H1 (cell line): ENCODE measurements around the gene BAAT. TPM values are rescaled to one million over a fixed set of nuclear protein-coding genes. Genes with fewer than 3 reads are reported as not detected.

Experiments used
- CTCF ChIA-PET: fragments of 300-600 bp; sonication (Branson Sonifier 250); formaldehyde crosslinking; loops from one replicate; lab custom pipeline; 2021; ENCODE audit not compliant: partially characterized antibody; lab: Charles Lee
- POLR2A ChIA-PET: fragments of 300-600 bp; sonication (Branson Sonifier 250); formaldehyde crosslinking; loops from one replicate; lab custom pipeline; 2021; ENCODE audit warnings: inconsistent platforms; ENCODE audit not compliant: partially characterized antibody; lab: Charles Lee
- DNase-seq, 2 experiments: peaks; one replicate each; pipeline versions ENCODE4 v3.0.0 to v3.0.0-alpha.2; 2010 to 2022; ENCODE audit warnings: low spot score in 2 of 2, low read depth in 1 of 2, mixed read lengths in 1 of 2
- FAIRE-seq: peaks from 2 replicates; lab custom pipeline; 2011; peaks lifted over from hg19 to GRCh38; lab: Jason Lieb, UNC
- H2AFZ ChIP-seq: 2 replicates; pipeline ENCODE4 v1.8.1; 2012; ENCODE audit warnings: low read length, inconsistent platforms
- H2AK5ac ChIP-seq: 2 replicates; pipeline ENCODE4 v1.6.1; 2013; ENCODE audit warnings: low read depth, low read length
- H2BK120ac ChIP-seq: replicated peaks from 2 replicates; pipeline ENCODE3; 2013; ENCODE audit warnings: low read depth, low read length, inconsistent platforms
- H2BK12ac ChIP-seq: 2 replicates; pipeline ENCODE4 v1.6.1; 2013; ENCODE audit warnings: low read depth, low read length
- H2BK15ac ChIP-seq: 2 replicates; pipeline ENCODE4 v1.6.1; 2013; ENCODE audit warnings: low read length
- H2BK20ac ChIP-seq: 2 replicates; pipeline ENCODE4 v1.6.1; 2013; ENCODE audit warnings: low read length
- H2BK5ac ChIP-seq: 2 replicates; pipeline ENCODE4 v1.6.1; 2013; ENCODE audit warnings: low read depth, low read length
- H3K14ac ChIP-seq: 2 replicates; pipeline ENCODE4 v1.6.1; 2013; ENCODE audit warnings: inconsistent platforms; ENCODE audit not compliant: insufficient read length
- H3K18ac ChIP-seq: 2 replicates; pipeline ENCODE4 v1.6.1; 2013; ENCODE audit warnings: low read length; ENCODE audit errors: extremely low read depth
- H3K23ac ChIP-seq: 2 replicates; pipeline ENCODE4 v1.6.1; 2013; ENCODE audit warnings: inconsistent platforms; ENCODE audit not compliant: insufficient read length
- H3K23me2 ChIP-seq: 2 replicates; pipeline ENCODE4 v1.6.1; 2013; ENCODE audit warnings: low read depth, low read length
- H3K27ac ChIP-seq: 2 replicates; pipeline ENCODE4 v1.6.1; 2011; ENCODE audit warnings: low read depth, low read length, inconsistent platforms
- H3K27me3 ChIP-seq, 4 experiments: replicated peaks in 1 of 4; 1 replicate in 1 of 4; 2 replicates in 3 of 4; pipeline versions ENCODE4 v1.6.1 to v1.8.1; 2011 to 2013; ENCODE audit warnings: low read length in 3 of 4, mild to moderate bottlenecking in 3 of 4, inconsistent platforms in 2 of 4, mixed read lengths in 2 of 4, moderate library complexity in 1 of 4; ENCODE audit not compliant: control insufficient read depth in 3 of 4, insufficient read depth in 3 of 4; ENCODE audit errors: extremely low read depth in 1 of 4
- H3K36me3 ChIP-seq, 4 experiments: 2 replicates each; pipeline versions ENCODE4 v1.6.1 to v1.8.1; 2011 to 2013; ENCODE audit warnings: mild to moderate bottlenecking in 4 of 4, low read length in 3 of 4, moderate library complexity in 2 of 4, control low read depth in 1 of 4, inconsistent platforms in 1 of 4; ENCODE audit not compliant: insufficient read depth in 4 of 4, control insufficient read depth in 2 of 4
- H3K4ac ChIP-seq: replicated peaks from 2 replicates; pipeline ENCODE3; 2013; ENCODE audit warnings: low read length, low read depth, mixed read lengths, inconsistent platforms; ENCODE audit not compliant: insufficient read length
- H3K4me1 ChIP-seq, 4 experiments: replicated peaks in 1 of 4; 1 replicate in 1 of 4; 2 replicates in 3 of 4; pipeline versions ENCODE4 v1.6.1 to v1.8.1; 2011 to 2013; ENCODE audit warnings: low read length in 3 of 4, inconsistent platforms in 2 of 4, mixed read lengths in 1 of 4; ENCODE audit not compliant: insufficient read depth in 4 of 4, control insufficient read depth in 3 of 4
- H3K4me2 ChIP-seq, 2 experiments: 2 replicates each; pipeline versions ENCODE4 v1.6.1 to v1.8.1; 2011 to 2013; ENCODE audit warnings: low read depth in 2 of 2, low read length in 2 of 2, control low read depth in 1 of 2, inconsistent platforms in 1 of 2, mild to moderate bottlenecking in 1 of 2; ENCODE audit not compliant: insufficient read depth in 1 of 2
- H3K4me3 ChIP-seq, 4 experiments: fragments of 200-600, 300-600 bp in 1 of 4; sonication (generic), shearing (Covaris generic), sonication (Bioruptor Twin) in 1 of 4; 2 replicates each; pipeline versions ENCODE4 v1.5.1 to v1.8.1; 2011 to 2016; ENCODE audit warnings: low read length in 4 of 4, low read depth in 3 of 4, control low read depth in 2 of 4, inconsistent platforms in 2 of 4, mild to moderate bottlenecking in 2 of 4, mixed read lengths in 1 of 4, moderate library complexity in 1 of 4; ENCODE audit not compliant: insufficient read depth in 2 of 4; ENCODE audit errors: extremely low read depth in 1 of 4
- H3K56ac ChIP-seq: replicated peaks from 2 replicates; pipeline ENCODE3; 2013; ENCODE audit warnings: low read depth, mild to moderate bottlenecking, mixed read lengths, low read length, inconsistent platforms; ENCODE audit not compliant: insufficient read length
- H3K79me1 ChIP-seq: 2 replicates; pipeline ENCODE4 v1.6.1; 2013; ENCODE audit warnings: low read depth, low read length, control low read depth
- H3K79me2 ChIP-seq, 2 experiments: 2 replicates each; pipeline versions ENCODE4 v1.6.1 to v1.8.1; 2012 to 2013; ENCODE audit warnings: low read length in 2 of 2, mild to moderate bottlenecking in 2 of 2, inconsistent platforms in 1 of 2; ENCODE audit not compliant: insufficient read depth in 2 of 2, control insufficient read depth in 1 of 2
- H3K9ac ChIP-seq, 4 experiments: replicated peaks in 1 of 4; 1 replicate in 1 of 4; 2 replicates in 3 of 4; pipeline versions ENCODE4 v1.6.1 to v1.8.1; 2011 to 2013; ENCODE audit warnings: low read depth in 3 of 4, low read length in 3 of 4, control low read depth in 2 of 4, mild to moderate bottlenecking in 2 of 4, moderate library complexity in 2 of 4, inconsistent platforms in 1 of 4; ENCODE audit errors: extremely low read depth in 1 of 4
- H3K9me3 ChIP-seq, 2 experiments: 2 replicates each; pipeline versions ENCODE4 v1.6.1 to v1.8.1; 2012 to 2013; ENCODE audit warnings: mild to moderate bottlenecking in 2 of 2, moderate library complexity in 2 of 2, control low read depth in 1 of 2, inconsistent platforms in 1 of 2, low read depth in 1 of 2, low read length in 1 of 2, mixed read lengths in 1 of 2; ENCODE audit not compliant: insufficient read depth in 2 of 2
- H4K20me1 ChIP-seq, 2 experiments: replicated peaks in 1 of 2; 2 replicates each; pipeline versions ENCODE3 to v1.8.1; 2011 to 2013; ENCODE audit warnings: inconsistent platforms in 2 of 2, low read length in 2 of 2, mild to moderate bottlenecking in 1 of 2; ENCODE audit not compliant: insufficient read depth in 2 of 2, control insufficient read depth in 1 of 2
- H4K5ac ChIP-seq: 2 replicates; pipeline ENCODE4 v1.6.1; 2013; ENCODE audit warnings: low read length, low read depth, mixed read lengths, inconsistent platforms; ENCODE audit not compliant: insufficient read length
- H4K8ac ChIP-seq: 2 replicates; pipeline ENCODE4 v1.8.0; 2013; ENCODE audit warnings: mild to moderate bottlenecking, moderate library complexity, low read length, inconsistent platforms; ENCODE audit not compliant: insufficient read depth; ENCODE audit errors: extremely low read depth
- H4K91ac ChIP-seq: replicated peaks from 2 replicates; pipeline ENCODE3; 2013; ENCODE audit warnings: low read length, mixed read lengths, inconsistent platforms; ENCODE audit not compliant: insufficient read length
- BCL11A ChIP-seq, 2 experiments: IDR thresholded peaks; one replicate each; pipeline ENCODE4 v1.6.1; 2011; ENCODE audit warnings: low read depth in 2 of 2, low read length in 2 of 2, mild to moderate bottlenecking in 2 of 2
- BRCA1 ChIP-seq: IDR thresholded peaks from 2 replicates; pipeline ENCODE4 v1.6.1; 2012; ENCODE audit warnings: low read depth, low read length, improper control_type of control experiment
- PHF8 ChIP-seq: fragments of 200-600 bp; sonication (generic); conservative IDR thresholded peaks from 2 replicates; pipeline ENCODE4 v1.7.1; 2012; ENCODE audit warnings: low read depth, mild to moderate bottlenecking, inconsistent platforms, low read length, moderate library complexity
- WGBS, 2 experiments: shearing (Covaris generic) in 1 of 2; methylation state at CpG; one replicate each; pipeline versions ENCODE4 v1.1.6 to v1.1.7; 2013 to 2015; ENCODE audit warnings: low lambda C conversion rate in 2 of 2, mixed read lengths in 2 of 2, inconsistent platforms in 1 of 2, low coverage in 1 of 2, missing lambda C conversion rate in 1 of 2; ENCODE audit not compliant: insufficient replicate concordance in 2 of 2, insufficient coverage in 1 of 2, insufficient read length in 1 of 2; ENCODE audit errors: extremely low coverage in 1 of 2, missing lambda C conversion rate in 1 of 2; 5-methylcytosine and 5-hydroxymethylcytosine counted together
- polyA plus RNA-seq, 7 experiments: library from polyadenylated mRNA; depleted of rRNA in 3 of 7; stranded (reverse) in 5 of 7; unstranded in 2 of 7; fragments of >200 nt in 5 of 7; fragments of 200-250 nt in 2 of 7; gene quantifications; 1 replicate in 5 of 7; 2 replicates in 1 of 7; 4 replicates in 1 of 7; pipeline versions ENCODE4 v1.2.1 to v1.2.3, GENCODE V29; 2011 to 2013; ENCODE audit warnings: missing spikeins in 2 of 7, mixed read lengths in 2 of 7
- total RNA-seq: library from RNA; stranded (reverse); fragmentation: NEBNext Ultra II Directional; extraction: Animal tissue kit (Norgen Biotek cat#: 25700); gene quantifications from 2 replicates; pipeline ENCODE4 v1.2.1, GENCODE V29; 2021

BAAT gene
- total and polyA plus RNA-seq, 2 of the 8 experiments (the other 6 are each of a cell fraction or from before 2014, with no cell fraction given): 0.09 to 0.17 TPM

- Histone ChIP-seq H4K91ac (no peak overlapping the region), H3K23ac (no peak overlapping the region), H3K79me2 (no peaks in the 10 kb centered on the region), H3K79me1 (no peaks in the 10 kb centered on the region), H3K4ac (no peak overlapping the region), H3K27me3 (no peaks in the 10 kb centered on the region), H3K23me2 (no peaks in the 10 kb centered on the region), H3K9me3 (no peaks in the 10 kb centered on the region), H3K9ac (no peak overlapping the region), H3K27ac (no peak overlapping the region), H3K36me3 (no peaks in the 10 kb centered on the region), H2BK5ac (no peak overlapping the region), H2BK120ac (no peak overlapping the region), H3K56ac (no peak overlapping the region), H4K20me1 (no peaks in the 10 kb centered on the region), H3K14ac (no peak overlapping the region), H3K18ac (no peak overlapping the region), H3K4me1 (no peaks in the 10 kb centered on the region), H2BK12ac (no peak overlapping the region), H2BK20ac (no peak overlapping the region), H3K4me3 (no peak overlapping the region), H4K5ac (no peak overlapping the region), H3K4me2 (no peak overlapping the region), H4K8ac (no peak overlapping the region), H2AK5ac (no peak overlapping the region), H2AFZ (no peak overlapping the region), H2BK15ac (no peak overlapping the region)
- DNase-seq: no peak
- CTCF ChIA-PET: interaction anchor here (1.1 to 1.4 kb wide), 3 partner anchors 9 to 218 kb away, joined by 3 to 4 read pairs (median 4); no protein-coding TSS in a partner anchor
- POLR2A ChIA-PET: no interaction called here
- FAIRE-seq: no peak
- 88% methylated on average over 2 of the region's 2 CpGs; no CpG with 5 or more reads in 1 of the 2 experiments for WGBS, 2 experiments
- TF ChIP-seq PHF8: no peak
- TF ChIP-seq BCL11A (IDR thresholded peaks at IDR 0.05; ENCODE audit: low read depth in 2 of 2, low read length in 2 of 2): no peak
- TF ChIP-seq BRCA1: no peak
Observed at GRCh38 chr9:101337237-101337636, 47.6 kb downstream of the BAAT start.
